Mesothelial cell of epicardium (in vitro differentiated cells): ENCODE data around the gene KPTN. TPM values are rescaled to one million over a fixed set of nuclear protein-coding genes. Genes with fewer than 3 reads are reported as not detected.

Source experiments
- DNase-seq, 2 experiments: peaks; one replicate each; pipeline ENCODE4 v3.0.0; 2021; ENCODE audit warnings: low spot score in 2 of 2; ENCODE audit not compliant: unreplicated experiment in 2 of 2
- H3K27ac Mint-ChIP-seq: 2 replicates; pipeline ENCODE4 v1.8.0; 2021; ENCODE audit warnings: mixed read lengths
- H3K27me3 Mint-ChIP-seq: 2 replicates; pipeline ENCODE4 v1.8.0; 2021; ENCODE audit warnings: low read depth, mixed read lengths
- H3K36me3 Mint-ChIP-seq: 2 replicates; pipeline ENCODE4 v1.8.0; 2021; ENCODE audit warnings: mixed read lengths
- H3K4me1 Mint-ChIP-seq: 2 replicates; pipeline ENCODE4 v1.8.0; 2021; ENCODE audit warnings: mixed read lengths
- H3K4me3 Mint-ChIP-seq: 2 replicates; pipeline ENCODE4 v1.8.0; 2021; ENCODE audit warnings: mild to moderate bottlenecking, moderate library complexity, mixed read lengths
- H3K9me3 Mint-ChIP-seq: 2 replicates; pipeline ENCODE4 v1.8.0; 2021; ENCODE audit warnings: mixed read lengths
- total RNA-seq: library from RNA; stranded (reverse); gene quantifications from 3 replicates; pipeline ENCODE4 v1.2.1, GENCODE V29; 2021
- TF ChIP-seq, protein P1 (sequence below): fragments of 200-600 bp; sonication (generic); IDR thresholded peaks from one replicate; pipeline ENCODE4 v1.5.0; 2021; ENCODE audit warnings: antibody characterized with exemption; ENCODE audit not compliant: unreplicated experiment

Gene KPTN
- total RNA-seq, 1 donor from 2014 or later, result 18.4 TPM

GRCh38 chr19:47493378-47494210, 9.6 kb upstream of the KPTN start:
- TF ChIP-seq, protein P1, sequence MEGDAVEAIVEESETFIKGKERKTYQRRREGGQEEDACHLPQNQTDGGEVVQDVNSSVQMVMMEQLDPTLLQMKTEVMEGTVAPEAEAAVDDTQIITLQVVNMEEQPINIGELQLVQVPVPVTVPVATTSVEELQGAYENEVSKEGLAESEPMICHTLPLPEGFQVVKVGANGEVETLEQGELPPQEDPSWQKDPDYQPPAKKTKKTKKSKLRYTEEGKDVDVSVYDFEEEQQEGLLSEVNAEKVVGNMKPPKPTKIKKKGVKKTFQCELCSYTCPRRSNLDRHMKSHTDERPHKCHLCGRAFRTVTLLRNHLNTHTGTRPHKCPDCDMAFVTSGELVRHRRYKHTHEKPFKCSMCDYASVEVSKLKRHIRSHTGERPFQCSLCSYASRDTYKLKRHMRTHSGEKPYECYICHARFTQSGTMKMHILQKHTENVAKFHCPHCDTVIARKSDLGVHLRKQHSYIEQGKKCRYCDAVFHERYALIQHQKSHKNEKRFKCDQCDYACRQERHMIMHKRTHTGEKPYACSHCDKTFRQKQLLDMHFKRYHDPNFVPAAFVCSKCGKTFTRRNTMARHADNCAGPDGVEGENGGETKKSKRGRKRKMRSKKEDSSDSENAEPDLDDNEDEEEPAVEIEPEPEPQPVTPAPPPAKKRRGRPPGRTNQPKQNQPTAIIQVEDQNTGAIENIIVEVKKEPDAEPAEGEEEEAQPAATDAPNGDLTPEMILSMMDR, result no peak
- H3K27me3 Mint-ChIP-seq, result no peaks in the 10 kb centered on the region
- no peaks in the 10 kb centered on the region for H3K9me3 Mint-ChIP-seq
- H3K4me3 Mint-ChIP-seq, result no peak overlapping the region
- H3K27ac Mint-ChIP-seq, result no peak overlapping the region
- H3K4me1 Mint-ChIP-seq, result no peaks in the 10 kb centered on the region
- peaks cover 2% of the 10 kb centered on the region for H3K36me3 Mint-ChIP-seq
- no peak for DNase-seq

DNA sequence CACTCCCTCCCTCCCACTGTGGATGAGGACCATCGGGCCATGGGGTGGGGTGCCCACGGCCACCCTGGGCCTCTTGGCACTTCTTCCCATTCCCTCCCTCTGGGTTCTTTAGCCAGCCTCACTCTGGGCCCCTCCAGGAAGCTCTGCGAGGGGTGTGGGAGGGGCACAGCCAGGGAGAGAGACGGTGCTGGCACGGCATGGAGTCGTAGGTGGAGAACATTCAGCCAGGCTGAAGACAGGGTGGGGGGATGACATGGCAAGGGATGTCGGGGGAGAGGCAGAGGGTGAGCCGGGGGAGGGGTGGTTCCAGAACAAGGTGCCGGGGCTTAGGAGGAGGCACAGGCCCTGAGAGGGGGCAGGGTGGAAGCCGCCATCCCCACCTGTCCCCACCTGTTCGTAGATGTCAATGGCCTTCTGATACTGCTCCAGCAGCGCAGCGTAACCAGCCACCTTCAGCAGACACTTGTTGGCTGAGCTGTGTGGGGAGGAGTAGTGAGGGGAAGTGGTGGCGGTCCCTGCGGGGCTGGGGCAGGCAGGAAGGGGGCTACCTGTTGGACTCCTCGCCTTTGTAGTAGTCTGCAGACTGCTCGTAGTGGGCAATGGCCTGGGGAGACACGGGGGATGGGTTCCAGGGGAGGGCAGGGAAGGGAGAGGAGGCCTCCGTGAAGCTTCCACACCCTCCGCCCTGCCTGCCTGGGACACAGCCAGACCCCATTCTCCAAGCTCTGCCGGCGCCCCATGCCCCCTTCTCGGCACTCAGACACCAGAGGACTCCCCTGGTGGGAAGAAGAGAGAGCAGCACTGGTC, 8.8 kb upstream of the KPTN start:
- TF ChIP-seq, protein P1, result no peak
- no peaks in the 10 kb centered on the region for H3K9me3 Mint-ChIP-seq
- no peaks in the 10 kb centered on the region for H3K4me1 Mint-ChIP-seq
- no peak overlapping the region for H3K4me3 Mint-ChIP-seq
- no peak for DNase-seq
- peaks cover 2% of the 10 kb centered on the region for H3K36me3 Mint-ChIP-seq
- no peaks in the 10 kb centered on the region for H3K27me3 Mint-ChIP-seq
- H3K27ac Mint-ChIP-seq, result no peak overlapping the region

DNA sequence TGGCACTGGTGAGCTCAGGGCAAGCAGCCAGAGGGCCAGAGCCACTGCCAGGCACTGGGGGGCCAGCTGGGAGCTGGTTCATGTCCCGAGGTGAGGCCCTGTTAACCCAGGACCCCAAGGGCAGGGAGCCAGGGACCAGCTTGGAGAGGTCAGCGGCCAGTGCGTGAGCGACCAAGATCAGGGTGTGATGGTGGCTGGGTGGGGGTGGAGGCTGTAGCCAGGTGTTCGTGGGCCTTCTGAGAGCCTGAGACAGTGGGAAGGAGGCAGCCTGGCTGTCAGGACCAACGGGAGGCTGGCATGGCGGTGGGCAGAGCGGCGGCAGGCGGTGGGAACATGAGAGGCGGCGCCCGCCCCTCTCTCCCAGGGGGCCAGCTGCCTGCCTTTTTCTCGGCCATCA, 8.1 kb upstream of the KPTN start:
- H3K4me1 Mint-ChIP-seq, result no peaks in the 10 kb centered on the region
- H3K9me3 Mint-ChIP-seq, result no peaks in the 10 kb centered on the region
- peaks cover 2% of the 10 kb centered on the region for H3K36me3 Mint-ChIP-seq
- no peaks in the 10 kb centered on the region for H3K27me3 Mint-ChIP-seq
- TF ChIP-seq, protein P1, result no peak
- no peak overlapping the region for H3K27ac Mint-ChIP-seq
- DNase-seq, result no peak
- no peak overlapping the region for H3K4me3 Mint-ChIP-seq

DNA sequence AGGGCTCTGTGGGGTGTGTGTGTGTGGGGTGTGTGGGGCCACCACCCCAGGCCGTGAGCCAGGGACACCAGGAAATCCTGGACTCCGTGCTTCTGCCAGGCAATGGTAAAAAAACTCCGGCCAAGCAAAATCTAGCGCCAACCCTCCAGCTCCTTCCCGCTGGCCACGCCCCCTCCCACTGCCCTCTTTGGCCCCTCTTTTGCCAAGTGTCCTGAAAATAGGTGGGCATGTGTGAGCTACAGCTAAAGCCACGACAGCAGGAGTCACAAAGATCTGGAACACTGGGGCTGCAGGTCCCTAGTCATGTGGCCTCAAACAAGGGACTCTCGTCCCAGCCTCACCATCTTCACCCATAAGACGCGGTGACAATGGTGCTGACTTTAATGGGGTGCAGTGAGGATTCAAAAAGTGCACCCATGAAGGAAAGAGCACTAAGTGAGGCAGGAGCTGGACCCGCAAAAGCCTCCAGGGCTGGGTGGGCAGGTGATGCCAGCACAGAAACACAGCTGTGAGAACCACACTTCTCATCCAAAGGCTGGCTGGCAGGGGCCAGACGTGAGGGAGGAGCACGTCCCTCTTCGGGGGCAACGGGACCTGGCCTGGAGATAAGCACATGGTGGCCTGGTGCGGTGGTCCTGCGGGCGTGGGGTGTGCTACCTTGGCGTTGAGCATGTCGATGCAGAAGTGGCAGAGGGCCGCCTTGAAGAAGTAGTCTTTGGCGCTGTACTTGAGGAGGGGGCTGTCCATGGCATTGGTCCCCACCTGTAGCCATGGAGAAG, 7.5 kb upstream of the KPTN start:
- no peak for DNase-seq
- Mint-ChIP-seq H3K36me3 (no peaks in the 10 kb centered on the region), H3K27me3 (no peaks in the 10 kb centered on the region), H3K9me3 (no peaks in the 10 kb centered on the region), H3K4me3 (no peak overlapping the region), H3K27ac (no peak overlapping the region), H3K4me1 (no peaks in the 10 kb centered on the region)
- TF ChIP-seq, protein P1, result no peak

DNA sequence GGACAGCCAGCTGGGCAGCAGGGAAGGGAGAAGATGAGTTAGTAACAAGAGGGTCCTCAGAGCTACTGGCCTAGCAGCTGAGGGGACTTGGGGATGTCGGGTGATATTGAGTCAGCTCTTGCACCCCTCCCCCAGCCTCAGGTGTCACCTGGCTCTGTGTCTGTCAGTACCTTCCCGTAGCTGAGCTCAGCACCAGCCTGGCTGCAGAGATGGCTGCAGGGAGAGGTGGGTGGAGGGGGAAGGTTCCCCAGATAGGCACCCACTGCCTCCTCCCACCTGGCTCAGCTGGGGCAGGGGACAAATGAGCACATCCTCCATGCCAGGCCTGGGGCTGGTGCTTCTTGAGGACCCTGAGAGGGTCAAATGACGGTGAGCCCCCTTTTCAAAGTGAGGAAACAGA, 6.8 kb upstream of the KPTN start:
- no peaks in the 10 kb centered on the region for H3K27me3 Mint-ChIP-seq
- no peaks in the 10 kb centered on the region for H3K4me1 Mint-ChIP-seq
- no peak for DNase-seq
- H3K36me3 Mint-ChIP-seq, result no peaks in the 10 kb centered on the region
- H3K4me3 Mint-ChIP-seq, result no peak overlapping the region
- H3K27ac Mint-ChIP-seq, result no peak overlapping the region
- TF ChIP-seq, protein P1, result no peak
- no peaks in the 10 kb centered on the region for H3K9me3 Mint-ChIP-seq
